Neutrophil (primary cell): ENCODE data around the gene CKLF.

ENCODE experiments used
- H3K27ac ChIP-seq: fragments of 200-600 bp; sonication (generic); 2 replicates; pipeline ENCODE4 v1.5.1; 2016; ENCODE audit warnings: mild to moderate bottlenecking, moderate library complexity
- H3K27me3 ChIP-seq: fragments of 200-600 bp; sonication (generic); 2 replicates; pipeline ENCODE4 v1.6.0; 2016; ENCODE audit warnings: mild to moderate bottlenecking
- H3K36me3 ChIP-seq: fragments of 200-600 bp; sonication (generic); 2 replicates; pipeline ENCODE4 v1.5.1; 2017
- H3K4me1 ChIP-seq, 2 experiments: fragments of 200-600 bp in 1 of 2; sonication (generic) in 1 of 2; 1 replicate in 1 of 2; 2 replicates in 1 of 2; pipeline versions ENCODE4 v1.5.1 to v1.6.1; 2013 to 2016; ENCODE audit warnings: low read depth in 1 of 2, low read length in 1 of 2, mild to moderate bottlenecking in 1 of 2, moderate library complexity in 1 of 2; ENCODE audit not compliant: control insufficient read depth in 1 of 2, insufficient read depth in 1 of 2
- H3K4me3 ChIP-seq, 2 experiments: fragments of 200-600 bp in 1 of 2; sonication (generic) in 1 of 2; 1 replicate in 1 of 2; 2 replicates in 1 of 2; pipeline ENCODE4 v1.5.1; 2013 to 2016; ENCODE audit warnings: low read depth in 1 of 2, low read length in 1 of 2, mild to moderate bottlenecking in 1 of 2, moderate library complexity in 1 of 2
- H3K9me3 ChIP-seq: fragments of 200-600 bp; sonication (generic); 2 replicates; pipeline ENCODE4 v1.5.1; 2016
- CTCF ChIP-seq: fragments of 200-600 bp; sonication (generic); IDR thresholded peaks from 2 replicates; pipeline ENCODE4 v1.5.1; 2016; ENCODE audit warnings: antibody characterized with exemption

CKLF gene

GRCh38 chr16:66549284-66550131, 2.9 kb upstream of the CKLF start, which contains the start of gene TK2:
Gene TK2, minus strand, starts transcription at chr16:66550122. Its CDS starts 61 bp downstream, at chr16:66550061.
- TF ChIP-seq CTCF = peak; percentile 42
- H3K4me1 ChIP-seq = peaks cover 69 to 72% of the 10 kb centered on the region in 2 experiments

GRCh38 chr16:66551348-66551759, 1.0 kb upstream of the CKLF start:
- H3K4me3 ChIP-seq = peak overlapping the region; percentile 95 to 99
- peak overlapping the region; percentile 98 for H3K27ac ChIP-seq
- peak; percentile 95 for TF ChIP-seq CTCF
- no peaks in the 10 kb centered on the region for H3K9me3 ChIP-seq
- H3K36me3 ChIP-seq = peaks cover 17% of the 10 kb centered on the region
- H3K4me1 ChIP-seq = peaks cover 85 to 89% of the 10 kb centered on the region in 2 experiments
- H3K27me3 ChIP-seq = no peaks in the 10 kb centered on the region

More at GRCh38 chr16:66549284-66550131, 2.9 kb upstream of the CKLF start, which contains the start of gene TK2:
- Histone ChIP-seq H3K9me3 (no peaks in the 10 kb centered on the region), H3K4me3 (peak within 1 kb of the TSS; percentile 95 to 99), H3K27ac (peak within 1 kb of the TSS; percentile 98), H3K27me3 (no peaks in the 10 kb centered on the region), H3K36me3 (no peaks in the 10 kb centered on the region)

- peaks cover 88 to 94% of the 10 kb centered on the region in 2 experiments for H3K4me1 ChIP-seq
- no peaks in the 10 kb centered on the region for H3K27me3 ChIP-seq
- peaks cover 21% of the 10 kb centered on the region for H3K36me3 ChIP-seq
- peak overlapping the region; percentile 95 to 99 for H3K4me3 ChIP-seq
- H3K9me3 ChIP-seq = no peaks in the 10 kb centered on the region
- peak overlapping the region; percentile 98 for H3K27ac ChIP-seq
- TF ChIP-seq CTCF = no peak
Measured at GRCh38 chr16:66551788-66552285, 539 bp upstream of the CKLF start.

- Histone ChIP-seq H3K27me3 (no peaks in the 10 kb centered on the region), H3K4me3 (peak overlapping the region; percentile 95 to 99), H3K27ac (peak overlapping the region; percentile 98), H3K4me1 (peaks cover 88 to 98% of the 10 kb centered on the region in 2 experiments), H3K9me3 (no peaks in the 10 kb centered on the region), H3K36me3 (peaks cover 35% of the 10 kb centered on the region)
- TF ChIP-seq CTCF = no peak
Measured at GRCh38 chr16:66553223-66553622, 847 bp downstream of the CKLF start.

GRCh38 chr16:66554021-66554420, 1.6 kb downstream of the CKLF start:
- Histone ChIP-seq H3K36me3 (peaks cover 43% of the 10 kb centered on the region), H3K27ac (peak overlapping the region; percentile 98), H3K27me3 (no peaks in the 10 kb centered on the region), H3K9me3 (no peaks in the 10 kb centered on the region), H3K4me1 (peaks cover 88 to 98% of the 10 kb centered on the region in 2 experiments), H3K4me3 (peak overlapping the region; percentile 95 to 99)
- TF ChIP-seq CTCF = no peak
